Choroid plexus epithelial cell (primary cell): ENCODE results near the gene SSR4.

Experiments
- DNase-seq: peaks from one replicate; pipeline ENCODE4 v3.0.0-alpha.2; 2010; ENCODE audit warnings: low read depth
- H3K4me3 ChIP-seq: 2 replicates; pipeline ENCODE4 v1.5.1; 2011; ENCODE audit warnings: low read depth, mild to moderate bottlenecking, control low read depth, low read length, moderate library complexity
- CTCF ChIP-seq: conservative IDR thresholded peaks from 2 replicates; pipeline ENCODE4 v1.5.1; 2011; ENCODE audit warnings: low read depth, mild to moderate bottlenecking, control low read depth, inconsistent platforms, low read length, moderate library complexity

The SSR4 gene

GRCh38 chrX:153801669-153802068 is 7.2 kb downstream of the SSR4 start:
- no peak for DNase-seq
- no peak for TF ChIP-seq CTCF
- no peak overlapping the region for H3K4me3 ChIP-seq

- TF ChIP-seq CTCF: no peak
- no peak for DNase-seq
- H3K4me3 ChIP-seq: no peak overlapping the region
Measured at GRCh38 chrX:153802513-153803045, 8.1 kb downstream of the SSR4 start.

GRCh38 chrX:153803211-153804099 is 9.0 kb downstream of the SSR4 start:
- DNase-seq: no peak
- no peak overlapping the region for H3K4me3 ChIP-seq
- TF ChIP-seq CTCF: no peak

GRCh38 chrX:153804100-153804595 is 9.7 kb downstream of the SSR4 start:
- DNase-seq: no peak
- no peak for TF ChIP-seq CTCF
- no peak overlapping the region for H3K4me3 ChIP-seq

- no peak for DNase-seq
- no peak overlapping the region for H3K4me3 ChIP-seq
- TF ChIP-seq CTCF: no peak
Measured at GRCh38 chrX:153804621-153805020, 10.2 kb downstream of the SSR4 start.

GRCh38 chrX:153805436-153805835 is 11.0 kb downstream of the SSR4 start:
- no peak for TF ChIP-seq CTCF
- no peak for DNase-seq
- H3K4me3 ChIP-seq: no peak overlapping the region
